ENCODE results near the gene ADGRG6. TPM values are rescaled to one million over a fixed set of nuclear protein-coding genes. Genes with fewer than 3 reads are reported as not detected.

The ADGRG6 gene
- total RNA-seq, 1 experiment from 2014 or later: 5.3 TPM

- TF ChIP-seq NFYB (CRISPR knock-in tag; conservative IDR thresholded peaks at IDR 0.05; ENCODE audit: low read depth) (no peak), E2F1 (CRISPR knock-in tag; IDR thresholded peaks at IDR 0.05) (no peak), ATF2 (CRISPR knock-in tag; IDR thresholded peaks at IDR 0.05; ENCODE audit: borderline replicate concordance, low read depth) (no peak), ZBTB43 (CRISPR knock-in tag; IDR thresholded peaks at IDR 0.05) (no peak), PREB (CRISPR knock-in tag; IDR thresholded peaks at IDR 0.05; ENCODE audit: borderline replicate concordance) (no peak)
These were observed 18.6 kb downstream of the ADGRG6 start (continued) for GRCh38 chr6:142320366-142320765.

GRCh38 chr6:142321451-142321850 lies 19.6 kb downstream of the ADGRG6 start:
- H3K36me3 Mint-ChIP-seq: no peaks in the 10 kb centered on the region
- H3K27me3 Mint-ChIP-seq (ENCODE audit: low read depth): no peaks in the 10 kb centered on the region
- no peak overlapping the region for H3K4me3 Mint-ChIP-seq
- DNase-seq (ENCODE audit: low spot score) (no peak), ATAC-seq (no peak)
- H3K4me1 Mint-ChIP-seq: peaks cover 39% of the 10 kb centered on the region
- CTCF ChIA-PET: no interaction called here
- no peaks in the 10 kb centered on the region for H3K9me3 Mint-ChIP-seq
- POLR2A ChIA-PET: no interaction called here
- TF ChIP-seq ATF6 (CRISPR knock-in tag; IDR thresholded peaks at IDR 0.05): no peak
- TF ChIP-seq ZSCAN18 (CRISPR knock-in tag; IDR thresholded peaks at IDR 0.05): no peak
- no peak for TF ChIP-seq CREB1 (CRISPR knock-in tag; IDR thresholded peaks at IDR 0.05)
- no peak for TF ChIP-seq ZNF281 (CRISPR knock-in tag; IDR thresholded peaks at IDR 0.05)
- TF ChIP-seq MXD4 (CRISPR knock-in tag; IDR thresholded peaks at IDR 0.05; ENCODE audit: borderline replicate concordance): no peak
- no peak for TF ChIP-seq TEAD1 (CRISPR knock-in tag; IDR thresholded peaks at IDR 0.05)
- no peak for TF ChIP-seq ZNF425 (CRISPR knock-in tag; conservative IDR thresholded peaks at IDR 0.05)
- no peak overlapping the region for H3K27ac Mint-ChIP-seq
